Smooth muscle cell (in vitro differentiated cells): ENCODE measurements around the gene G6PD. TPM values are rescaled to one million over a fixed set of nuclear protein-coding genes. Genes with fewer than 3 reads are reported as not detected.
"Not testable (repeated sequence)": the region's sequence is repeated elsewhere in the genome, so short reads cannot be mapped to it uniquely, and the experiment has no call there.

Experiments
- DNase-seq: peaks from one replicate; lab custom pipeline; 2025; ENCODE audit not compliant: unreplicated experiment; lab: John Stamatoyannopoulos, UW
- H2AFZ ChIP-seq: fragments of 200-600 bp; sonication (generic); 2 replicates; pipeline ENCODE4 v1.6.0; 2016; ENCODE audit warnings: antibody characterized with exemption, low read depth, mild to moderate bottlenecking
- H3F3A ChIP-seq: fragments of 200-600 bp; sonication (generic); 2 replicates; pipeline ENCODE4 v1.6.0; 2017; ENCODE audit warnings: antibody characterized with exemption, low read depth
- H3K27ac ChIP-seq: fragments of 200-600 bp; sonication (generic); 2 replicates; pipeline ENCODE4 v1.5.1; 2016; ENCODE audit warnings: low read depth, mild to moderate bottlenecking
- H3K27me3 ChIP-seq: fragments of 200-600 bp; sonication (generic); 2 replicates; pipeline ENCODE4 v1.6.1; 2016; ENCODE audit warnings: low read depth, mild to moderate bottlenecking
- H3K36me3 ChIP-seq: fragments of 200-600 bp; sonication (generic); 2 replicates; pipeline ENCODE4 v1.5.1; 2016; ENCODE audit warnings: low read depth
- H3K4me1 ChIP-seq: fragments of 200-600 bp; sonication (generic); 2 replicates; pipeline ENCODE4 v1.5.1; 2016; ENCODE audit warnings: low read depth
- H3K4me2 ChIP-seq: fragments of 200-600 bp; sonication (generic); 2 replicates; pipeline ENCODE4 v1.6.0; 2016; ENCODE audit warnings: mild to moderate bottlenecking
- H3K4me3 ChIP-seq: fragments of 200-600 bp; sonication (generic); 2 replicates; pipeline ENCODE4 v1.5.1; 2016; ENCODE audit warnings: mild to moderate bottlenecking
- H3K79me2 ChIP-seq: fragments of 200-600 bp; sonication (generic); 2 replicates; pipeline ENCODE4 v1.6.0; 2016; ENCODE audit warnings: low read depth, mild to moderate bottlenecking
- H3K9ac ChIP-seq: fragments of 200-600 bp; sonication (generic); 2 replicates; pipeline ENCODE4 v1.6.0; 2016; ENCODE audit warnings: low read depth
- H3K9me3 ChIP-seq: fragments of 200-600 bp; sonication (generic); replicated peaks from 2 replicates; pipeline ENCODE4 v1.5.1; 2016; ENCODE audit warnings: low read depth
- H4K20me1 ChIP-seq: fragments of 200-600 bp; sonication (generic); 2 replicates; pipeline ENCODE4 v1.6.0; 2016; ENCODE audit warnings: low read depth
- CTCF ChIP-seq: fragments of 200-600 bp; sonication (generic); IDR thresholded peaks from 2 replicates; pipeline ENCODE4 v1.5.1; 2017; ENCODE audit warnings: borderline replicate concordance, mild to moderate bottlenecking, antibody characterized with exemption; ENCODE audit not compliant: insufficient read depth, poor library complexity, severe bottlenecking
- WGBS: methylation state at CpG from one replicate; pipeline ENCODE4 v1.1.7; 2016; ENCODE audit warnings: low lambda C conversion rate; 5-methylcytosine and 5-hydroxymethylcytosine counted together
- polyA plus RNA-seq: library from polyadenylated mRNA; unstranded; fragments of >200 nt; fragmentation: Nextera tagmentation; extraction: Ambion mirVana; gene quantifications from 2 replicates; pipeline ENCODE4 v1.2.1, GENCODE V29; 2016
- total RNA-seq: library from RNA; depleted of rRNA; stranded (reverse); fragments of >200 nt; gene quantifications from 2 replicates; pipeline ENCODE4 v1.2.3, GENCODE V29; 2014

G6PD gene
- total and polyA plus RNA-seq, 2 experiments from 2014 or later = 12.9 to 32.9 TPM

GRCh38 chrX:154593201-154593600 lies 46.6 kb upstream of the G6PD start:
- H3K4me1 ChIP-seq = no peaks in the 10 kb centered on the region
- no peaks in the 10 kb centered on the region for H4K20me1 ChIP-seq
- no peak overlapping the region for H3K4me3 ChIP-seq
- TF ChIP-seq CTCF = no peak
- H3K79me2 ChIP-seq = no peaks in the 10 kb centered on the region
- H3K27ac ChIP-seq = no peak overlapping the region
- no peaks in the 10 kb centered on the region for H3F3A ChIP-seq
- no peaks in the 10 kb centered on the region for H3K9me3 ChIP-seq
- no peaks in the 10 kb centered on the region for H3K36me3 ChIP-seq
- H3K27me3 ChIP-seq = no peaks in the 10 kb centered on the region
- WGBS = 75% methylated on average over 5 of the region's 5 CpGs
- H3K4me2 ChIP-seq = no peak overlapping the region
- H3K9ac ChIP-seq = no peak overlapping the region
- no peak overlapping the region for H2AFZ ChIP-seq
- DNase-seq = no peak

DNA sequence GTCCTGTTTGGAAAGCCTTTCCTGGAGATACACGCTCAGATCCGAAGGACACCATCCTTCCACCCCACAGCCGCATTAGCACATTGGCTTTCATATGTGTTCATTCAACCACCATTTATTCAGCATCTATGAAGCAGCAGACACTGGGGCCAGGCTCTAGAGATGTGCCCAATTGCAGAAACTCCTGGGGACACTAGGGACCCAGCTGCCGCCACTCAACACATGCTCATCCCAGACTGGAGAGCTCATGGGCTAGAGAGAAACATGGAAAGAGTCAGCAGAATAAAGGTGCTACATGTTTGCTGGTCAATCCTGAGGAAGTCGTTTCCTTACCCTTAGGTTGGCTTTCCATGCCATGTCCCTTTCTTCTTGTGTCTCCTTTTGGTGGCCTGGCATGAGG lies 45.9 kb upstream of the G6PD start:
- Histone ChIP-seq H3K4me3 (no peak overlapping the region), H3K36me3 (no peaks in the 10 kb centered on the region), H3K9me3 (no peaks in the 10 kb centered on the region), H3K79me2 (no peaks in the 10 kb centered on the region), H3K27me3 (no peaks in the 10 kb centered on the region), H2AFZ (no peak overlapping the region), H3K4me2 (no peak overlapping the region), H3K9ac (no peak overlapping the region), H4K20me1 (no peaks in the 10 kb centered on the region), H3K4me1 (no peaks in the 10 kb centered on the region), H3K27ac (no peak overlapping the region), H3F3A (no peaks in the 10 kb centered on the region)
- WGBS = 86% methylated on average over 5 of the region's 5 CpGs
- DNase-seq = no peak
- no peak for TF ChIP-seq CTCF

DNA sequence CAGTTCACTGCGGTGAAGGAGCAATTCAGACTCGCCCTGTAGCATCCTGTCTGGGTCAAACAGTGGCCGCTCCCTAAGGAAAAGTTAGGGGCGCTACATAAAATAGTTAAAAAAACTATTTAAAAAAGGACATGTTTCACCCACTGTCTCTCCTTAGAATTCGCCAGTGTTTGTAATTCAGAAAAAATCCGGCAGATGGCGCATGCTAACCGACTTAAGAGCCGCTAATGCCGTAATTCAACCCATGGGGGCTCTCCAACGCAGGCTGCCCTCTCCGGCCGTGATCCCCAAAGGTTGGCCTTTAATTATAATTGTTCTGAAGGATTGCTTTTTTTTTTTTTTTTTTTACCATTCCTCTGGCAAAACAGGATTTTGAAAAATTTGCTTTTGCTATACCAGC lies 43.8 kb upstream of the G6PD start:
- H3K36me3 ChIP-seq, H3K9me3 ChIP-seq: not testable (repeated sequence)
- no CpG with 5 or more reads among the region's 13 CpGs for WGBS

GRCh38 chrX:154584585-154585183 lies 38.0 kb upstream of the G6PD start, which contains the start of gene CTAG1A:
TSS of gene CTAG1A (plus strand) at chrX:154585133. CDS start at chrX:154585207, 74 bp downstream.
- no CpG with 5 or more reads among the region's 39 CpGs for WGBS
- DNase-seq, H3K4me1 ChIP-seq, H3K27me3 ChIP-seq, H3F3A ChIP-seq, H3K9me3 ChIP-seq, H3K9ac ChIP-seq, H3K27ac ChIP-seq, H2AFZ ChIP-seq, H3K4me2 ChIP-seq, H3K36me3 ChIP-seq, H3K79me2 ChIP-seq, H4K20me1 ChIP-seq, H3K4me3 ChIP-seq: not testable (repeated sequence)

More for the DNA sequence above, 43.8 kb upstream of the G6PD start:
- H3K27ac ChIP-seq, H3K27me3 ChIP-seq, H3K9ac ChIP-seq, DNase-seq, H3K79me2 ChIP-seq, H2AFZ ChIP-seq, H3K4me3 ChIP-seq, H3K4me1 ChIP-seq, H4K20me1 ChIP-seq, H3K4me2 ChIP-seq, H3F3A ChIP-seq: not testable (repeated sequence)

GRCh38 chrX:154582994-154583393 lies 36.3 kb upstream of the G6PD start:
- not testable (repeated sequence) for H3K4me1 ChIP-seq, H3K36me3 ChIP-seq, H3K9me3 ChIP-seq, H2AFZ ChIP-seq, H3F3A ChIP-seq, H3K79me2 ChIP-seq, H3K4me2 ChIP-seq, DNase-seq, H3K27ac ChIP-seq, H3K27me3 ChIP-seq, H3K4me3 ChIP-seq, H3K9ac ChIP-seq, H4K20me1 ChIP-seq
- no CpG with 5 or more reads among the region's 8 CpGs for WGBS

DNA sequence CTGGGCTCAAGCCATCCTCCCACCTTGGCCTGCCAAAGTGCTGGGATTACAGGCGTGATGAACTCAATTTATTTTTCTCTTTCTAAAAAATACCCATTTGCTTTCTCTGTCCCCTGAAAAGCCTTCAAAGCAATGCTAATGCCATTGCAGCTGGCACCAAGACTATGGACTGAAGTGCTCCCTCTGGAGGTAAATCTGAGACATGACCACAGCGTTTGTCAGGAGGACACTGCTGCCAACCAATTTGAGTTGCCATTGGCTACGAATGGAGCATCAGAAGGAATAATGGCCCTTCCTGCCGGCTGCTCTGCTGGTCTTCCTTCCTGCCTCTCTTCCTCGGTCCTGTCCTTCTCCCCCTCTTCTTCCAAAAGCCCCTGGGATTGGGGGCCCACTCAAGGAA lies 28.4 kb upstream of the G6PD start:
- not testable (repeated sequence) for H3K4me2 ChIP-seq, H3K36me3 ChIP-seq, H3F3A ChIP-seq, H3K27me3 ChIP-seq, H4K20me1 ChIP-seq, H3K4me3 ChIP-seq, DNase-seq, H3K9ac ChIP-seq, H3K27ac ChIP-seq, H3K4me1 ChIP-seq, H3K9me3 ChIP-seq, H2AFZ ChIP-seq, H3K79me2 ChIP-seq
- no CpG with 5 or more reads among the region's 5 CpGs for WGBS

- H3K27ac ChIP-seq, H3K27me3 ChIP-seq, DNase-seq, H3K9me3 ChIP-seq, H4K20me1 ChIP-seq, H3K79me2 ChIP-seq, H3K9ac ChIP-seq, H3K4me2 ChIP-seq, H3K4me3 ChIP-seq, H3K4me1 ChIP-seq, H3K36me3 ChIP-seq, H2AFZ ChIP-seq, H3F3A ChIP-seq: not testable (repeated sequence)
- no CpG with 5 or more reads among the region's 10 CpGs for WGBS
These were observed 26.4 kb upstream of the G6PD start for GRCh38 chrX:154573061-154573460.
